ENCODE measurements around the gene IFT20. TPM values are rescaled to one million over a fixed set of nuclear protein-coding genes. Genes with fewer than 3 reads are reported as not detected.

IFT20 gene
- polyA plus RNA-seq, 2 of the 4 experiments (the other 2 are of a cell fraction), result 56.8 to 72.1 TPM

- CTCF ChIA-PET, result interaction anchor here (0.7 to 3.2 kb wide), 5 partner anchors 8 to 161 kb away, joined by 3 to 12 read pairs (median 3); no protein-coding TSS in a partner anchor
- Histone ChIP-seq H3K4me1 (peaks cover 30% of the 10 kb centered on the region), H3K4me2 (peak within 1 kb of the TSS; percentile 81), H3K27ac (peak within 1 kb of the TSS; percentile 83 to 87), H3K4me3 (peak within 1 kb of the TSS; percentile 57), H3K9me3 (no peaks in the 10 kb centered on the region)
- FAIRE-seq (no peak), ATAC-seq (peak; percentile 71 to 90), DNase-seq (ENCODE audit: low read depth in 1 of 2, low spot score in 1 of 2) (peak; percentile 94 to 95)
- no peak for TF ChIP-seq HEYL (CRISPR knock-in tag; IDR thresholded peaks at IDR 0.05)
- TF ChIP-seq POLR2A (IDR thresholded peaks at IDR 0.05; ENCODE audit: low read length), result peak; percentile 38
- TF ChIP-seq MAZ (IDR thresholded peaks at IDR 0.05; ENCODE audit: borderline replicate concordance, low read depth, low read length), result 0 out of 2 replicates have a peak, but pooled peaks have one; percentile 26
- 0 out of 2 replicates have a peak, but pooled peaks have one; percentile 2 for TF ChIP-seq PHF8 (IDR thresholded peaks at IDR 0.05; ENCODE audit: borderline replicate concordance, low read depth)
- TF ChIP-seq JUN (IDR thresholded peaks at IDR 0.05), result peak in 1 of 2 experiments; percentile 43; a peak in 2 of 5 replicates
- TF ChIP-seq TP53 (CRISPR knock-in tag; IDR thresholded peaks at IDR 0.05), result no peak
- no peak for TF ChIP-seq E2F6 (IDR thresholded peaks at IDR 0.05; ENCODE audit: borderline replicate concordance, low read depth)
- TF ChIP-seq ZSCAN20 (CRISPR knock-in tag; IDR thresholded peaks at IDR 0.05), result no peak
- TF ChIP-seq HOXA7 (CRISPR knock-in tag; IDR thresholded peaks at IDR 0.05), result no peak
- no peak for TF ChIP-seq HMGXB4 (CRISPR knock-in tag; IDR thresholded peaks at IDR 0.05; ENCODE audit: borderline replicate concordance)
- no peak for TF ChIP-seq CEBPB (IDR thresholded peaks at IDR 0.05)
- TF ChIP-seq MAX (IDR thresholded peaks at IDR 0.05), result peak; percentile 65
- TF ChIP-seq USF2 (IDR thresholded peaks at IDR 0.05), result peak; percentile 94
- no peak for TF ChIP-seq MAFK (IDR thresholded peaks at IDR 0.05; ENCODE audit: partially characterized antibody)
- POLR2A ChIA-PET, result interaction anchor here (1.0 to 3.0 kb wide), 3 partner anchors 9 to 36 kb away, joined by 3 to 43 read pairs (median 3); partner anchors contain the start of genes POLDIP2 and TNFAIP1
- 5% methylated on average over 37 of the region's 80 CpGs for WGBS (ENCODE audit: missing lambda C conversion rate)
These were observed 36.3 kb upstream of the IFT20 start, which contains the start of gene SARM1 for GRCh38 chr17:28371245-28372202. Gene SARM1 (plus strand): TSS chr17:28371694. CDS start chr17:28372033, 339 bp downstream.

- ATAC-seq, result no peak
- FAIRE-seq, result no peak
- TF ChIP-seq HOXA7 (CRISPR knock-in tag; IDR thresholded peaks at IDR 0.05) (0 out of 2 replicates have a peak, but pooled peaks have one; percentile 43), BCL3 (IDR thresholded peaks at IDR 0.05) (0 out of 3 replicates have a peak, but pooled peaks have one; percentile 3), CTCF (IDR thresholded peaks at IDR 0.05) (no peak), CHD4 (IDR thresholded peaks at IDR 0.05; ENCODE audit: borderline replicate concordance) (peak; percentile 55; the same call in 1 of the 2 replicates), HOXB13 (CRISPR knock-in tag; IDR thresholded peaks at IDR 0.05; ENCODE audit: low read depth) (no peak)
- Histone ChIP-seq H3K9me3 (no peaks in the 10 kb centered on the region), H3K4me3 (peak overlapping the region; percentile 57), H3K4me2 (peak overlapping the region; percentile 81), H3K4me1 (peaks cover 30% of the 10 kb centered on the region), H3K27ac (peak overlapping the region; percentile 83 to 87)
- WGBS (ENCODE audit: missing lambda C conversion rate), result 76% methylated on average over 1 of the region's 1 CpG
- no peak for DNase-seq (ENCODE audit: low read depth in 1 of 2, low spot score in 1 of 2)
- ChIA-PET CTCF (interaction anchor here (0.6 to 5.5 kb wide), 7 partner anchors 9 to 44 kb away, joined by 3 to 27 read pairs (median 4); partner anchors contain the start of genes POLDIP2 and TNFAIP1), POLR2A (interaction anchor here (1.1 to 3.0 kb wide), 4 partner anchors 10 to 46 kb away, joined by 3 to 43 read pairs (median 8); partner anchors contain the start of genes IFT20, POLDIP2 and TNFAIP1)
These were observed 35.5 kb upstream of the IFT20 start for GRCh38 chr17:28370744-28371103.
